Right cardiac atrium (tissue), 5 donors: Measurements from ENCODE around the gene CLHC1. TPM values are rescaled to one million over a fixed set of nuclear protein-coding genes. Genes with fewer than 3 reads are reported as not detected.
"Not testable (repeated sequence)": the region's sequence is repeated elsewhere in the genome, so short reads cannot be mapped to it uniquely, and the experiment has no call there.

ENCODE experiments used
- ATAC-seq, 2 donors: fragments of 200-7000 bp; cut with Tn5 transposase; one replicate each; pipeline versions ENCODE4 v1.8.0 to v1.9.1; 2020; ENCODE audit warnings: moderate library complexity in 2 of 2, mild to moderate bottlenecking in 1 of 2
- DNase-seq, 3 donors: peaks; one replicate each; pipeline ENCODE4 v3.0.0-alpha.2; 2020
- H3K27ac ChIP-seq: one replicate; pipeline ENCODE4 v1.5.1; 2013; ENCODE audit warnings: mild to moderate bottlenecking, low read length, control low read depth, moderate library complexity
- H3K27me3 ChIP-seq: one replicate; pipeline ENCODE4 v1.6.1; 2013; ENCODE audit not compliant: control insufficient read depth, insufficient read depth
- H3K4me1 ChIP-seq: one replicate; pipeline ENCODE4 v1.6.1; 2013; ENCODE audit warnings: low read length; ENCODE audit not compliant: control insufficient read depth, insufficient read depth
- H3K4me3 ChIP-seq: one replicate; pipeline ENCODE4 v1.5.1; 2013; ENCODE audit warnings: low read length, control low read depth
- H3K9me3 ChIP-seq: one replicate; pipeline ENCODE4 v1.6.1; 2013; ENCODE audit warnings: low read length; ENCODE audit not compliant: control insufficient read depth
- WGBS: extraction: QIAGEN DNeasy Blood & Tissue Kit; methylation state at CpG from one replicate; pipeline ENCODE4 v1.1.7; 2013; 5-methylcytosine and 5-hydroxymethylcytosine counted together
- intact Hi-C, 4 donors: fragments of 100-400 bp; cut with DNase I; formaldehyde crosslinking; loops; one replicate each; pipeline versions ENCODE4 v1.11.0 to v1.14.0; 2022 to 2023
- polyA plus RNA-seq: library from polyadenylated mRNA; stranded (reverse); fragments of 200-250 nt; gene quantifications from one replicate; pipeline ENCODE4 v1.2.3, GENCODE V29; 2013
- total RNA-seq, 4 donors: library from RNA; stranded (reverse); fragmentation: NEBNext Ultra II Directional; extraction: Animal tissue kit (Norgen Biotek cat#: 25700); gene quantifications; one replicate each; pipeline ENCODE4 v1.2.1, GENCODE V29; 2021
- donor health status: healthy with polysubstance abuse.
- donor health status: DM: no; HTN: yes; CAD: no.
- donor health status: DM: no; HTN: no; CAD: no.
- donor health status: DM: no; HTN: yes; CAD: no; lungs with severe emphysema.
- donor health status: DM: yes; HTN: yes; CAD: no.

CLHC1 gene
- total and polyA plus RNA-seq, 5 donors, result 4.4 to 9.0 (median 7.3) TPM

DNA sequence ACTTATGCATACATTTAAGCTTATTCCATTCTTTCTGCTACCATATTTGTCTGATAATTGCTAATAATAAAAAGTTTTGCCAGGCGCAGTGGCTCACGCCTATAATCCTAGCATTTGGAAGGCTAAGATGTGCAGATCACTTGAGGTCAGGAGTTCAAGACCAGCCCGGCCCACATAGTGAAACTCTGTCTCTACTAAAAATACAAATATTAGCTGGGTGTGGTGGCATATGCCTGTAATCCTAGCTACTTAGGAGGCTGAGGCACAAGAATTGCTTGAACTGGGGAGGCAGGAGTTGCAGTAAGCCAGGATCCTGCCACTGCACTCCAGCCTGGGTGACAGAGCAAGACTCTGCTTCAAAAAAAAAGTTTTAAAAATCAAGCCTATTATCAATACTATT lies 27.5 kb upstream of the CLHC1 start:
- H3K27me3 ChIP-seq, H3K4me1 ChIP-seq, DNase-seq, H3K4me3 ChIP-seq, H3K27ac ChIP-seq, ATAC-seq, H3K9me3 ChIP-seq, intact Hi-C loops: not testable (repeated sequence)
- 86% methylated on average over 3 of the region's 3 CpGs for WGBS

- 91% methylated on average over 3 of the region's 3 CpGs for WGBS
- H3K4me1 ChIP-seq, result no peaks in the 10 kb centered on the region
- H3K9me3 ChIP-seq, result no peaks in the 10 kb centered on the region
- H3K27me3 ChIP-seq, result no peaks in the 10 kb centered on the region
- H3K4me3 ChIP-seq, result no peak overlapping the region
- intact Hi-C loops, result no loop called here
- no peak overlapping the region for H3K27ac ChIP-seq
- DNase-seq (no peak), ATAC-seq (no peak)
Observed at GRCh38 chr2:55252832-55253231, 20.7 kb upstream of the CLHC1 start.

- no peaks in the 10 kb centered on the region for H3K27me3 ChIP-seq
- H3K27ac ChIP-seq, result no peak overlapping the region
- WGBS, result 73% methylated on average over 5 of the region's 5 CpGs
- no peaks in the 10 kb centered on the region for H3K9me3 ChIP-seq
- DNase-seq, result no peak
- H3K4me3 ChIP-seq, result no peak overlapping the region
- intact Hi-C loops, result no loop called here
- ATAC-seq, result no peak
- no peaks in the 10 kb centered on the region for H3K4me1 ChIP-seq
Observed at GRCh38 chr2:55247025-55247424, 14.9 kb upstream of the CLHC1 start.

DNA sequence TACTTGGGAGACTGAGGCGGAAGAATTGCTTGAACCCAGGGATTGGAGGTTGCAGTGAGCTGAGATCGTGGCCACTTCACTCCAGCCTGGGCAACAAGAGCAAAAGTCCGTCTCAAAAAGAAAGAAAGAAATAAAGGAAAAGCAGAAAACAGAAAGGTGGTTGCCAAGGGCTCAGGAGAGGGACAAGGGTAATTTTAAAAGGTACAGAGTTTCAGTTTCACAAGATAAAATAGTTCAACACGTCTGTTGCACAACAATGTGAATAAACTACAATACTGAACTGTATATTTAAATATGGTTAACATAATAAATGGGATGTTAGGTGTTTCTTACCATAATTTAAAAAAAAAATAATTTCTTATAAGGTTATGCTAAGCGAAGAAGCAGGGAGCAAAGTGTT lies 13.3 kb upstream of the CLHC1 start:
- Histone ChIP-seq H3K9me3 (no peaks in the 10 kb centered on the region), H3K4me3 (no peak overlapping the region), H3K27me3 (no peaks in the 10 kb centered on the region), H3K4me1 (no peaks in the 10 kb centered on the region), H3K27ac (no peak overlapping the region)
- ATAC-seq (no peak), DNase-seq (no peak)
- intact Hi-C loops, result no loop called here
- 88% methylated on average over 5 of the region's 5 CpGs for WGBS

DNA sequence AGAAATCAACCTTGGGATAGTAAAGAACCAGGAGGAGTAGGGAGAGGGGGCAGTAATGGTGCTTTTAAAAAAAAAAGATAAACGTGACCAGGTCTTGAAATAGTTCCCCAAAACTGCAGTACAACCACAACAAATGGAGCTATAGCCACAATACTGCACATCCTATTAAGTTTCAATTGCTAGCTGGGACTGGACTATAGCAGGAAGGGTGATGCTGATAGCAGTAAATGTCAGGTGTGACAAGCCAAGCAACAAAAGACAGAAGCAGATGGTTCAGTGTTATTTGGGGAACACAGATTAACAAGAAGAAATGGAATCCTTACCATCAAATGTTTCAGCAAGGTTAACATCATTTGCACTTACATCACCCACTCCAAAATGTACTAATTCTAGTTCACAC lies 10.5 kb upstream of the CLHC1 start:
- WGBS, result 59% methylated on average over 1 of the region's 1 CpG
- H3K27me3 ChIP-seq, result no peaks in the 10 kb centered on the region
- no peak for ATAC-seq
- intact Hi-C loops, result no loop called here
- DNase-seq, result no peak
- no peaks in the 10 kb centered on the region for H3K4me1 ChIP-seq
- no peak overlapping the region for H3K4me3 ChIP-seq
- H3K27ac ChIP-seq, result no peak overlapping the region
- no peaks in the 10 kb centered on the region for H3K9me3 ChIP-seq

DNA sequence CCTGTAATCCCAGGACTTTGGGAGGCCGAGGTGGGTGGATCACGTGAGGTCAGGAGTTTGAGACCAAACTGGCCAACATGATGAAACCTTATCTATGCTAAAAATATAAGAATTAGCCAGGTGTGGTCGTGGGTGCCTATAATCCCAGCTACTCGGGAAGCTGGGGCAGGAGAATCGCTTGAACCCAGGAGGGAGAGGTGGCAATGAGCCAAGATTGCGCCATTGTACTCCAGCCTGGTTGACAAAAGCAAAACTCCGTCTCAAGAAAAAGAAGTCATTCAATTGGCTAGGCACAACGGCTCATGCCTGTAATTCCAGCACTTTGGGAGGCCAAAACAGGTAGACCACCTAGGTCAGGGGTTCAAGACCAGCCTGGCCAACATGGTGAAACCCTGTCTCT lies 9.5 kb upstream of the CLHC1 start:
- 90% methylated on average over 8 of the region's 8 CpGs for whole genome bisulfite sequencing
- DNase-seq, H3K4me1 ChIP-seq, H3K27me3 ChIP-seq, H3K27ac ChIP-seq, intact Hi-C loops, H3K4me3 ChIP-seq, ATAC-seq, H3K9me3 ChIP-seq: not testable (repeated sequence)

- ATAC-seq, result no peak
- Histone ChIP-seq H3K27me3 (no peaks in the 10 kb centered on the region), H3K27ac (no peak overlapping the region), H3K4me3 (no peak overlapping the region), H3K9me3 (no peaks in the 10 kb centered on the region), H3K4me1 (no peaks in the 10 kb centered on the region)
- intact Hi-C loops, result no loop called here
- no peak for DNase-seq
- 74% methylated on average over 4 of the region's 4 CpGs for WGBS
Observed at GRCh38 chr2:55239656-55240222, 7.6 kb upstream of the CLHC1 start.

GRCh38 chr2:55236992-55237543 lies 5.0 kb upstream of the CLHC1 start:
- no peaks in the 10 kb centered on the region for H3K9me3 ChIP-seq
- no peaks in the 10 kb centered on the region for H3K27me3 ChIP-seq
- DNase-seq (no peak), ATAC-seq (no peak)
- intact Hi-C loops, result no loop called here
- H3K4me1 ChIP-seq, result peaks cover 2% of the 10 kb centered on the region
- 82% methylated on average over 2 of the region's 2 CpGs for WGBS
- H3K27ac ChIP-seq, result no peak overlapping the region
- H3K4me3 ChIP-seq, result no peak overlapping the region

DNA sequence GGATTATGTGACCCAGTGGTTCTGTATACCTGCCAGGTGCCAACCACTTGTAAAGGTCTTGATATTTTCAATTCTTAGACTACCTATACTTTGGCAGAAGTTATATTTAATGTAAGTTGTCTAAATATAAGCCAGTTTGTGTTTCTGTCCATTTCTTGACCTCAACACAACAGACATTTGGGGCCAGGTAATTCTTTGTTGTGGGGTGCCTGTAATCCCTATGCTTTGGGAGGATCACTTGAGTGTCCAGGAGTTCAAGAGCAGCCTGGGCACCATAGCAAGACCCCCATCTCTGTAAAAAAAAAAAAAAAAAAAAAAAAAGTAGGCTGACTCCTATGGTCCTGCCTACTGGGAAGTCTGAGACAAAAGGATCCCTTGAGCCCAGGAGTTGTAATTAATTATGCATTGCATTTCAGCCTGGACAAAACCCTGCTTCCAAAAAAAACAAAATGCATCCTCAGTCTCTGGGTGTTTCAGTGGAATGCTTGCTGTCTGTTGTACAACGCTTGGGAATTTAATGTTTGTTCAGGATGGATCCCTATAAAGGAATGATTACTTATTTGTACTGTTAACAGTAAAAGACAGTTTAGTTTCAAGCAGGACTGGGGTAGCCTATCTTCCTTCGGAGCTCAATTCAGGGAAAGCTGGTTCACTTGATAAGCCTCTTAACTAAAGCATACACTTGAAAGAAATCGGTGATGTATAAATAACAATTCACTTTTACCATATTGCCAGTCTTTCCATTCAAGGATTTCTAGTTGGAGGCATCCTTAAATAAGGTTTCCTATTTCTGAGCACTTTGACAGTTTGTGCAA lies 3.8 kb upstream of the CLHC1 start:
- H3K27ac ChIP-seq, result no peak overlapping the region
- intact Hi-C loops, result no loop called here
- no peak for DNase-seq
- H3K4me3 ChIP-seq, result no peak overlapping the region
- no peaks in the 10 kb centered on the region for H3K27me3 ChIP-seq
- no peaks in the 10 kb centered on the region for H3K9me3 ChIP-seq
- no peak for ATAC-seq
- 78% methylated on average over 3 of the region's 3 CpGs for WGBS
- peaks cover 2% of the 10 kb centered on the region for H3K4me1 ChIP-seq

GRCh38 chr2:55233658-55233940 lies 1.5 kb upstream of the CLHC1 start:
- WGBS, result 78% methylated on average over 7 of the region's 7 CpGs
- H3K4me3 ChIP-seq, result peak overlapping the region; percentile 96
- intact Hi-C loops, result loop anchor here in 1 of 4 donors (5.0 kb wide), 1 partner anchor 34 kb away; the partner anchor contains the start of gene MTIF2
- ATAC-seq (no peak), DNase-seq (no peak)
- H3K27me3 ChIP-seq, result no peaks in the 10 kb centered on the region
- no peaks in the 10 kb centered on the region for H3K9me3 ChIP-seq
- peaks cover 5% of the 10 kb centered on the region for H3K4me1 ChIP-seq
- H3K27ac ChIP-seq, result no peak overlapping the region

DNA sequence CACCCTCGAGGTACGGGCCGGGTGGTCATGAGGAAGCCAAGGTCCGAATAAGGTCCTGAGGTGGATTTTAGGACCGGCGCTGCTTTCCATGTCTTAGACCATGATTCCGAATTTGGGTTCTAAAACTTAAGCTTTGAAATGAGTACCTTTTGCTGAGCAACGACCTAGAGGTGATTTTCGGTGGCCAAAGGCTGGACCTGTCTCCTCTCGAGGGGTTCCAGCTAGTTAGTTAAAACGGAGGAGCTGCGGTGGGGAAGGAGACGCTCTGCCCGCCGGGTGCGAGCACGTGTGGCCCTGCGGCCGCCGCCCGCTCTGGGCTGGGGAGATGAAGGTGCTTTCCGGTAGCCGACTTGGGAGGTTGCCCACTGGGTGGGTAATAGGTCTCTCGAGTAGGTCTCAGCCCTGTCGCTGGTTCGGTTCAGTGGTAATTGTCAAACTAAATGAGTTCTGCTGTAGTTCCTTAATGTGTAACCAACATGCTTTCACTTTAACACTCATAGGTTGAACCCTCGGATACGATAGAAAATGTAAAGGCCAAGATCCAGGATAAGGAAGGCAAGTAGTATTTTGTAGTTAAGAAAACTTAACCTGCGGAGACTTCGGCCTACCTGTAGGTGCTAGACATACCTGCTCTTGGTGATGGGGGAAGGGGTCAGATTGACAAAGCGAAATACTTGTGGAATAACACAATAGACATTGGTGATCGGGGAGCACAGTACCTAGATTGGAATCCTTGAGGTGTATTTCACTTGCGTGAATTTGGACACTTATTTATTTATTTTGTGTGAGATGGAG lies 967 bp upstream of the CLHC1 start:
- DNase-seq (peak; percentile 54 to 66 (median 61)), ATAC-seq (peak; percentile 4 to 36)
- intact Hi-C loops, result loop anchor here in 1 of 4 donors (5.0 kb wide), 1 partner anchor 34 kb away; the partner anchor contains the start of gene MTIF2
- H3K9me3 ChIP-seq, result no peaks in the 10 kb centered on the region
- 7% methylated on average over 33 of the region's 33 CpGs for WGBS
- peak overlapping the region; percentile 76 for H3K27ac ChIP-seq
- H3K4me3 ChIP-seq, result peak overlapping the region; percentile 96
- peaks cover 5% of the 10 kb centered on the region for H3K4me1 ChIP-seq
- H3K27me3 ChIP-seq, result no peaks in the 10 kb centered on the region
